Astrocyte (in vitro differentiated cells and primary cell): ENCODE results near the gene PAM. TPM values are rescaled to one million over a fixed set of nuclear protein-coding genes. Genes with fewer than 3 reads are reported as not detected.

ENCODE experiments used
- DNase-seq: peaks from one replicate; pipeline ENCODE4 v3.0.0-alpha.2; 2010; ENCODE audit warnings: low read depth
- FAIRE-seq: peaks from 2 replicates; lab custom pipeline; 2011; peaks lifted over from hg19 to GRCh38; lab: Jason Lieb, UNC
- H2AFZ ChIP-seq: 2 replicates; pipeline ENCODE4 v1.6.0; 2012; ENCODE audit warnings: low read depth, low read length, inconsistent platforms
- H3K27ac ChIP-seq: 2 replicates; pipeline ENCODE4 v1.5.1; 2011; ENCODE audit warnings: low read depth, low read length, inconsistent platforms
- H3K27me3 ChIP-seq: 2 replicates; pipeline ENCODE4 v1.6.0; 2011; ENCODE audit warnings: low read length, inconsistent platforms; ENCODE audit not compliant: insufficient read depth
- H3K36me3 ChIP-seq: 2 replicates; pipeline ENCODE4 v1.5.1; 2011; ENCODE audit warnings: low read length, inconsistent platforms; ENCODE audit not compliant: insufficient read depth
- H3K4me1 ChIP-seq: 2 replicates; pipeline ENCODE4 v1.5.1; 2011; ENCODE audit warnings: low read length, inconsistent platforms; ENCODE audit not compliant: insufficient read depth
- H3K4me2 ChIP-seq: 2 replicates; pipeline ENCODE4 v1.6.0; 2012; ENCODE audit warnings: low read length, inconsistent platforms
- H3K4me3 ChIP-seq: 2 replicates; pipeline ENCODE4 v1.5.1; 2011; ENCODE audit warnings: low read depth, mild to moderate bottlenecking, low read length, inconsistent platforms; ENCODE audit not compliant: insufficient read depth
- H3K79me2 ChIP-seq: 2 replicates; pipeline ENCODE4 v1.6.0; 2012; ENCODE audit warnings: mild to moderate bottlenecking, low read length, inconsistent platforms; ENCODE audit not compliant: insufficient read depth
- H3K9ac ChIP-seq: 2 replicates; pipeline ENCODE4 v1.6.0; 2012; ENCODE audit warnings: mild to moderate bottlenecking, low read length, inconsistent platforms
- H3K9me3 ChIP-seq: 2 replicates; pipeline ENCODE4 v1.5.1; 2012; ENCODE audit warnings: low read depth, mild to moderate bottlenecking, low read length, inconsistent platforms; ENCODE audit not compliant: insufficient read depth
- H4K20me1 ChIP-seq: 2 replicates; pipeline ENCODE4 v1.6.0; 2012; ENCODE audit warnings: low read length, inconsistent platforms; ENCODE audit not compliant: insufficient read depth
- H3K27ac Mint-ChIP-seq: one replicate; pipeline ENCODE4 v1.8.0; 2021; ENCODE audit warnings: mild to moderate bottlenecking, mixed read lengths; ENCODE audit not compliant: unreplicated experiment
- H3K27me3 Mint-ChIP-seq: one replicate; pipeline ENCODE4 v1.8.0; 2021; ENCODE audit warnings: low read depth, mixed read lengths; ENCODE audit not compliant: unreplicated experiment
- H3K36me3 Mint-ChIP-seq: one replicate; pipeline ENCODE4 v1.8.0; 2021; ENCODE audit warnings: low read depth, mixed read lengths; ENCODE audit not compliant: unreplicated experiment
- H3K4me1 Mint-ChIP-seq: one replicate; pipeline ENCODE4 v1.8.0; 2021; ENCODE audit warnings: low read depth, mixed read lengths; ENCODE audit not compliant: unreplicated experiment
- H3K4me3 Mint-ChIP-seq: one replicate; pipeline ENCODE4 v1.8.0; 2021; ENCODE audit warnings: mild to moderate bottlenecking, moderate library complexity, mixed read lengths; ENCODE audit not compliant: unreplicated experiment
- H3K9me3 Mint-ChIP-seq: one replicate; pipeline ENCODE4 v1.8.0; 2021; ENCODE audit warnings: mild to moderate bottlenecking, mixed read lengths; ENCODE audit not compliant: unreplicated experiment
- CTCF ChIP-seq: IDR thresholded peaks from 2 replicates; pipeline ENCODE4 v1.5.1; 2011; ENCODE audit warnings: low read depth, mild to moderate bottlenecking, inconsistent platforms, low read length, moderate library complexity; ENCODE audit not compliant: insufficient read depth
- EZH2 ChIP-seq: IDR thresholded peaks from 2 replicates; pipeline ENCODE4 v1.6.1; 2012; ENCODE audit warnings: mild to moderate bottlenecking, low read length, inconsistent platforms; ENCODE audit not compliant: insufficient read depth
- total RNA-seq: library from RNA; stranded (reverse); gene quantifications from 2 replicates; pipeline ENCODE4 v1.2.1, GENCODE V29; 2021

PAM gene
- total RNA-seq, 1 donor from 2014 or later = 301 TPM

- Mint-ChIP-seq H3K9me3 (no peaks in the 10 kb centered on the region), H3K27me3 (no peaks in the 10 kb centered on the region), H3K36me3 (no peaks in the 10 kb centered on the region), H3K4me1 (no peaks in the 10 kb centered on the region), H3K27ac (no peak overlapping the region), H3K4me3 (no peak overlapping the region)
- DNase-seq = no peak
- Histone ChIP-seq H2AFZ (no peak overlapping the region), H3K9ac (no peak overlapping the region), H3K36me3 (no peaks in the 10 kb centered on the region), H3K4me2 (no peak overlapping the region), H4K20me1 (no peaks in the 10 kb centered on the region), H3K4me1 (no peaks in the 10 kb centered on the region), H3K79me2 (no peaks in the 10 kb centered on the region), H3K27ac (no peak overlapping the region), H3K4me3 (no peak overlapping the region), H3K27me3 (no peaks in the 10 kb centered on the region), H3K9me3 (no peaks in the 10 kb centered on the region)
- TF ChIP-seq EZH2 = no peak
- no peak for TF ChIP-seq CTCF
- no peak for FAIRE-seq
Observed at GRCh38 chr5:102731693-102732092, 23.4 kb upstream of the PAM start.

DNA sequence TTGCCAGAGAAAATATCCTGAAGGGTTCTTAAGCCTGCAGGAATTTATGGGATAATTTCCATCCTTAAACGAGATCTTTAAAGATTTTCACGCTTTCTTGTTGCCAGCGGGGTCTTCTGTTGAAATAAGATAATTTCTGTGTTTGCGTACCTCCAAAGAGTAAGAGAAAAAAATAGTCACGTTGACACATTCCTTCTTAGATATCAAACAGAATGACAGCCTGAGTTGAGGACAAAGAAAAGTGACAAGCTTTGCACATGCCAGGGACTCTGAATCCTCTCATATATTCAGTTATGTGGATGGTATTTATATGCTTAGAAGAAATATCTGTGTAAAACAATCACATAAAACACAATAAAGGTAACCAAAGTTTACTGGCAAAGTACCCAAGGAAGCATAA is 21.6 kb upstream of the PAM start:
- H3K36me3 ChIP-seq = no peaks in the 10 kb centered on the region
- no peak overlapping the region for H3K9ac ChIP-seq
- no peaks in the 10 kb centered on the region for H3K9me3 Mint-ChIP-seq
- H3K27me3 Mint-ChIP-seq = no peaks in the 10 kb centered on the region
- no peak overlapping the region for H2AFZ ChIP-seq
- FAIRE-seq = no peak
- H3K9me3 ChIP-seq = no peaks in the 10 kb centered on the region
- no peak overlapping the region for H3K4me3 Mint-ChIP-seq
- no peak overlapping the region for H3K27ac Mint-ChIP-seq
- H3K4me3 ChIP-seq = no peak overlapping the region
- no peaks in the 10 kb centered on the region for H3K36me3 Mint-ChIP-seq
- H3K4me1 ChIP-seq = no peaks in the 10 kb centered on the region
- no peaks in the 10 kb centered on the region for H3K79me2 ChIP-seq
- no peaks in the 10 kb centered on the region for H3K4me1 Mint-ChIP-seq
- H3K27ac ChIP-seq = no peak overlapping the region
- no peak for TF ChIP-seq EZH2
- no peaks in the 10 kb centered on the region for H3K27me3 ChIP-seq
- DNase-seq = no peak
- no peaks in the 10 kb centered on the region for H4K20me1 ChIP-seq
- no peak overlapping the region for H3K4me2 ChIP-seq

GRCh38 chr5:102737161-102737560 is 17.9 kb upstream of the PAM start:
- no peak overlapping the region for H2AFZ ChIP-seq
- no peak overlapping the region for H3K4me3 ChIP-seq
- no peaks in the 10 kb centered on the region for H3K79me2 ChIP-seq
- H3K4me2 ChIP-seq = no peak overlapping the region
- H3K4me1 ChIP-seq = no peaks in the 10 kb centered on the region
- H3K9ac ChIP-seq = no peak overlapping the region
- H3K27ac ChIP-seq = no peak overlapping the region
- TF ChIP-seq CTCF (no peak), EZH2 (no peak)
- DNase-seq = no peak
- Mint-ChIP-seq H3K4me3 (no peak overlapping the region), H3K4me1 (no peaks in the 10 kb centered on the region), H3K27me3 (no peaks in the 10 kb centered on the region), H3K27ac (no peak overlapping the region), H3K9me3 (no peaks in the 10 kb centered on the region), H3K36me3 (no peaks in the 10 kb centered on the region)
- FAIRE-seq = peak; percentile 32
- H3K9me3 ChIP-seq = no peaks in the 10 kb centered on the region
- H3K27me3 ChIP-seq = no peaks in the 10 kb centered on the region
- H4K20me1 ChIP-seq = no peaks in the 10 kb centered on the region
- no peaks in the 10 kb centered on the region for H3K36me3 ChIP-seq
